ENCODE results near the gene AACS.

- no peak for TF ChIP-seq REST (IDR thresholded peaks at IDR 0.05; ENCODE audit: borderline replicate concordance)
- TF ChIP-seq EP300 (conservative IDR thresholded peaks at IDR 0.05; ENCODE audit: poor library complexity, severe bottlenecking): no peak
- TF ChIP-seq CTCF (IDR thresholded peaks at IDR 0.05; ENCODE audit: poor library complexity, severe bottlenecking): no peak
These were observed 17.8 kb downstream of the AACS start for GRCh38 chr12:125083072-125083471.
